GM21390 (cell line): ENCODE data around the gene ARSG.

Source experiments
- ATAC-seq: cut with Tn5 transposase; IDR thresholded peaks from one replicate; pipeline ENCODE4 v1.9.1; 2021; ENCODE audit not compliant: unreplicated experiment

Gene ARSG

DNA sequence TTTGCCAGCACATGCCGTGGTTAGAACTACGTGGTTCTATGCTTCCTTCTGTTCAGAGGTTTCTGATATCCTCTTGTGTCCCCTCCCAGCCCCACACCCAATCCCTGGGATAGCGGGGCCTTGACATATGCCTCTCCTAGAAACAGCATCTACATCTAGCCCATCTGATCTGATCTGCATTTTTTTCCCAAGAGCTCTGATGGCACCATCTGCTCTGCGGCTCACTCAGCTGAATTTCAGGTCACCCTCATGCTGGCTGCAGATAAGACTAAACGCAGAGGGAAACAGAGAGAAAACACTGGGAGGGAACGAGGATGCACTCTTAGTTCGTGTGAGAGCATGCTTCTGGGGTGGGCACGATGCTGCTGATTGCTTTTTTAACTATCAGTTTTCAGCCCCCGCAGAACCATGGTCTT, 155.3 kb downstream of the ARSG start:
- ATAC-seq = no peak

DNA sequence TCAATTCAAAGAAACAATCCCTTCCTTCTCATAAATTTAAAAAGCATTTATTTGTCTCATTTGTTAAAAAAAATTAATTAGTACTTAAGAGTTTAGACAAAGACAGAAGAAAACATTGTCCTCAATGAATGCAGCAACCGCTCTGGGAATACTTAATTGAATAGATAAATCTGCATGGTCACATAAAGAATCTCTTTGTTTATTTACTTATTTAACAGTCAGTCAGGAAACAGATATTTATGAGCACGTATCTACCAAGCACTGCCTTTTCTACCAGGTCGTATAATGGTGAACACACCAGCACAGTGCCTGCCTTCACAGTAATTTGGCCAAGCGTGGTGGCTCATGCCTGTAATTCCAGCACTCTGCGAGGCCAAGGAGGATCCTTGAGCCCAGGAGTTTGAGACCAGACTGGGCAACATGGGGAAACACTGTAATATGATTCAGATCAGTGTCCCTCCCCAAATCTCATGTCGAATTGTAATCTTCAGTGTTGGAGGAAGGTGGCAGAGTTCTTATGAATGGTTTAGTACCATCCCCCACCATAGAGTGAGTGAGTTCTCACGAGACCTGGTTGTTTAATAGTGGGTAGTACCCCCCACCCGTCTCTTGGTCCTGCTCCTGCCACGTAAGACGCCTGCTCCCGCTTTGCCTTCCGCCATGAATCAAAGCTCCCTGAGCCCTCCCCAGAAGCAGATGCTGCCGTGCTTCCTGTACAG, 157.9 kb downstream of the ARSG start:
- no peak for ATAC-seq

- ATAC-seq = no peak
Measured at GRCh38 chr17:68450391-68450790, 159.1 kb downstream of the ARSG start.

GRCh38 chr17:68450801-68451200, 159.5 kb downstream of the ARSG start:
- no peak for ATAC-seq

- no peak for ATAC-seq
Measured at GRCh38 chr17:68451670-68452354, 160.5 kb downstream of the ARSG start.

- no peak for ATAC-seq
Measured at GRCh38 chr17:68452724-68453290, 161.5 kb downstream of the ARSG start.

DNA sequence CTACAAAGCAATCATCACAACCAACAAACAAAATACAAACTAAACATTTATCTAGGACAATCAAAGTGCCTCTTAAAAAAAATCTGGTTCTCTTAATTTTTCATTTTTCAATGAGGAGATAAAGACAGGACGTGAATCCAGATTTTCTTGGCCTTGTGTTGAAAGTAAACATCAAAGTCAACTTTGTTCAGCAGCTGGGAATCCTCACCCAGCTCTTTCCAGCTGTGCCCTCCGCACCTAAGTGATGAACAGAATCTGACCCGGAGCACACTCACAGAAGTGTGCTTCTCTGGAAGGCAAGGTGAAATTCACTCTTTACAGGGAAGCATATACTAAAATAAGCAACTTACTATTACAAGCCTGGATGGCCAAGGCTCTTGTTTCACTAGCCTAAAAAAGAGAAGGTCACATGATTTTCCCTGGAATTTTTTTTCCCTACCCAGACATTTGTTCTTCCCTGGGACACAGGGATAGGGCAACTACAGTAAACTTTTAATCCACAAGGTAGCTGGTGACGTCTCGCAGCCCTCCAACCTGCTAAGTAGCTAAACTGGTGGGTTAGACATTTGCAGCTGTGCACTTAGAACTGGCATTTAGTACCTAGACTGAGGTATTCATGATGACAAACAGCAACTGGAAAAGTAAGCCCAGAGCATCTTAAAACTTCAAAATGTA, 162.8 kb downstream of the ARSG start:
- ATAC-seq = no peak

- no peak for ATAC-seq
Measured at GRCh38 chr17:68455901-68456338, 164.6 kb downstream of the ARSG start.

DNA sequence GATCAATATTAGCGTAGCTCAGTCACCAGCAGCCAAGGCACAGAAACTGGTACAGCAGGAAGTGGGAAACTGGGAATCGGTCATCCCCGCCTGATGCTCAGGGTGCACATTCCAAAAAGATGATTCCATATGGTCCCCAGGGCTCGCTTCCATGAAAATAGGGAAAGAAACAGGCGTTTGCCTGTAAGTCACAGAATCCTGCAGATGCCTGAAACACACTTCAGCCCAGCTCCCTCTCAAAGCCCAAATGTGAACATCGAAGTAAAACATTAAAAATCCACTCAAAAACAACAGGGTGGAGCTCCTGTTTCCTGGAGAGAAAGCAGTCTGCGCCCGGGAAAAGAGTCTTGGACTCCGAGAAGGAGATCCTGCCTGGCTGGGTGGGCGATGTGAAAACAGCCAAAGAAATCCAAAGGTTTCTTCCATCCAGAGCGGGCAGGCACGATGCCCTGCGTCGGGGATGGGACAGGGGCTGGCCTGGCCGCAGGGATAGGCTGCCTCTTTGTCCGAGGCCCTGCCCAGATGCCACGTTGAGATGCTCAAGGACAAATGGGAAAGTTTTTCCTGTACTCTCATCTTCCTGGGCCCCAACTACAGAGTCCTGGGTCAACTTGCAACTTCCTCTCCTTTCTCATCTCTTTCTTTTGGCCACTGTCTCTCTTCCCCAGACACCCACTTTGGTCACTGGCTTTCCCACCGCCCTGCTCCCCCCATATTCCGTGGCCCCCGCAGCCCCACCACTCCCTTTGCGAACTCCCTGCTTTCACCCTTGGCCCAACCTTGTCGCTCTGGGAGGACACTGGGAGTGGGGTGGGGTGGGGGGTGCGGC, 165.3 kb downstream of the ARSG start:
- ATAC-seq = no peak

DNA sequence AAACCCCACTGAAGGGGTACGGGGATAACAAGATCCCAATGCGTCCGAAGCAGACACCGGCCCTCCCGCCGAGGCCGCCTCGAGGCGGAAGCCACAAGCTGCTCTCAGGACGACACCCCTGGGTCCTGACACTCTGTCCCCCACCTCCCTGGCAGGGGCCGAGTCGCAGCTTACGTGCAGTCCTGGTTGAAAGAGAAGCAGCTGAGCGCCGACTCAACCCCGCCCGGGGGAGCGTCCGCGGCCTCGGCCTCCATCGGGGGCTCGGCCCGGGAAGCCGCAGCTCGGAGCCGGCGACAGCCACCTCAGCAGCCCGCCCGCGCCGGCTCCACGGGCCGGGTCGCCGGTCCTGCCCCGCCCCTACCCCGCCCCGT, 165.9 kb downstream of the ARSG start, which contains the start of gene WIPI1:
WIPI1 (minus strand) TSS at position 329 of the 371 bp plus-strand sequence; CDS start at position 254, 75 bp downstream.
- ATAC-seq = peak; percentile 24

DNA sequence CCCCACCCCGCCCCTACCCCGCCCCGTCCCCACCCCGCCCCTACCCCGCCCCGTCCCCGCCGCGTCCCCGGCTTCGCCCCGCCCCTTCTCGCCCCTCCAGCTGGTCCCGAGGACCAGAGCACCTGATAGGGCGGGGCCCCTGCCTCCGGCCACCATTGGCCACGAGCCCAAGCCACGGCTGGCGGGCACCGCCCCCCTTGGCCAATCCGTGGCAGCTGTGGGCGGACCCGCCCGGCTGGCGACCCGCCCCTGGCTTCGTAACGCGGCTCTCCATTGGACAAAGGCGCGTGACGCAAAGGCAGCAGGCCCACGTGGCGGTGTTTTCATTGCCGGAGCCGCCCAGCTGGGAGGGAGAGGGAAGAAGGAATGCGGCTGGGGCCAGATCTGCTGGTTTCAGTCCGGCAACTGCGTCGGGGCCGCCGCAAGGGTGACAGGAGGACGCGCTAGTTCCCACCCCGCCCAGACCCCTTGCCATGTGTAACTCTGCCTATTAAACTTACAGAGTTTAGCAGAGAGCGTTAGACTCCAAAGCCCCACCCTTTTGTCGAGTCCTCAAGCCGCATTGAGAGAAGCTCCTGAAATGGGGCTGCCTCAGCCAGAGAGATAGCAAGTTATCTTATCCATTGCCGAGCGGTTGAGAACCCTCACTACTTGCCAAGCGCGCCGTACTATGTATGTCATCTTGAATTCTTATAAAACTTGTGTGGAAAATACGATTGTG, 166.4 kb downstream of the ARSG start:
- ATAC-seq = peak; percentile 66

DNA sequence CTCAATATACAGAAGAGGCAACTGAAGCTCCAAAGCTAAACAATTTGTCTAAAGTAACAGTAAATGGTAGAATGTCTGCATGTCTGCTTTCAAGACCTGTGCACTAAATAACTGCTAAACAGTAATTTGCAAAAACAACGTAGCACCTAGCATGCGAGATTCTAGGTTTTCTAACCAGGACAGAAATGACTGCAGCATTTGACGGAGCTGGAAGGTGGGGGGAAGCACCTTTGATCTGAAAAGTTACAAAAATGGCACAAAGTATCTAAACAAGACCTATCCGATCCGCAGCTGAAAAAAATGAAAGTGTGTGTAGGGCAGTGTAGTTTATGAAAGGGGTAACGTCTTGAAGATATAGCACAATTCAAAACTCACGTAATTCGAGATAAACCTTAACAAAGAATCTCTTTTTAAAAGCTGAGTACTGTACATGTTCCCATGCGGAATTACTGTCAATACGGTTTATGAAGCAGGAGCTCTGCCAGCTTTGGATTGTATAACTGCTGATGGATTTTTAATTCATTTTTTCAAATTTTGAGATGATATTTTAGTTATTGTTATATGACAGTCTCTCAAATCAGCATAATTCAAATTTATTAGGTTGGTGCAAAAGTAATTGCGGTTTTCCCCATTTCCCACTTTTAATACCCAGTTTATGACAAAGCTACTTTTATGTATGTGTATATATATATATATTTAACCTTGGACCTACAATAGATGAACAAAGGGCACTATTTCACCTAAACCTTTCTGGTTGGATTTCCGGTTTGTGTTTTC, 167.2 kb downstream of the ARSG start:
- ATAC-seq = no peak

DNA sequence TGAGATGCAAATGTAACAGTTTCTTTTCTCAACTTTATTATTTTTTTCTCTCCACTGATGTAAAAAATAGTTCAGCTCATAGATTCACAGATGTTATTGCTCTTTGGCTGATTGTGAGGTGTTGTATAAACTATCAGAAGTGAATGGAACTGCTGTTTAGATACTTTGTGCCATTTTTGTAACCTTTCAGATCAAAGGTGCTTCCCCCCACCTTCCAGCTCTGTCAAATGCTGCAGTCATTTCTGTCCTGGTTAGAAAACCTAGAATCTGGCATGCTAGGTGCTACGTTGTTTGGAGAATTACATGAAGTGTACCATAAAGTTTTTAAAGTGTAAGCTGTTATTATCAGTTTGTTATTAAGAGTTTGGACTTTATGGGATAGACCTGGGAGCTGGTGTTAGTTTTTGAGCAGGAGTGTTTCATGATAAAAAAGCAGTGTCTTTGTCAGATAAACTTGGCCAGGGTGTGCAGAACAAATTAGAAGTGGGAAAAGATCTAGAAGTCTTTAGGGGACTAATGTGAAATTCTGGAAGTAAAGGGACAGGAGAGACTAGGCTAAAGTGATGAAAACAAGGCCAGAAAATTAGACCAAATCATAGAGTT, 167.8 kb downstream of the ARSG start:
- ATAC-seq = peak; percentile 33

DNA sequence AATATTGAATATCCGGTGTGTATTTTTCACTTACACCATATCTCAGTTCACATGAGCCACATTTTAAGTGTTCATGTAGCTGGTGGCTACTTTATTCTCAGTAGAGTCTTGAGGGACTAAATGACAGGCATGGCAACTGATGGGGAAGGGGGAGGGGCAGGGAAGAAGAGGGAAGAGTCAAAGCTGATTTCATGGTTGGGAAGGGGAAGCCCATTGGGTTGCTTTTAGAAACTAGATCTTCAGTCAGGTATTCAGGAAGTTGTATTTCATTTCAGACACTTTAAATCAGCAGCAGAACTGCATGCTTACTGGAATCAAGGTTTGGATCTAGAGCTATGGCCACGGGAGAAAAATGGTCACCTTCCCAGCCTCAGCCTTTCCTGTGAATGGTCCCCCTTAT, 168.9 kb downstream of the ARSG start:
- no peak for ATAC-seq

DNA sequence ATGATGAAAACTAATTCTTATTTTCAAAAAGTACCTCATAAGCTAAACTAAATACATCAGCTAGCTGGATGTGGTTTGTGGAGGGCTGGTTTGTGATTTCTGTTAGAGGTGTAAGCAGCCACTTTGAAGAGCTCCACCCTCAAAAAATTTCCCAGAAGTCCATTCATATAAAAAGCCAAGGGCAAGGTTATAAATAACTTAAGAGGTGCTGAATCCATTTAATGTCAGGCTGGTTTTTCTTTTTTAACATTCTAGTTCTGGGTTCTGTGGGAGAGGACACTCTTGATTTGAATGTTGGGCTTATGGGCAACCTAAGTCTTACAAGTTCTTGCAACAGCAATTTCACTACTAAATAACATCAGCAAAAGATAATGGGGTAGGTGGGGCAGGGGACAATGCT, 169.4 kb downstream of the ARSG start:
- no peak for ATAC-seq

DNA sequence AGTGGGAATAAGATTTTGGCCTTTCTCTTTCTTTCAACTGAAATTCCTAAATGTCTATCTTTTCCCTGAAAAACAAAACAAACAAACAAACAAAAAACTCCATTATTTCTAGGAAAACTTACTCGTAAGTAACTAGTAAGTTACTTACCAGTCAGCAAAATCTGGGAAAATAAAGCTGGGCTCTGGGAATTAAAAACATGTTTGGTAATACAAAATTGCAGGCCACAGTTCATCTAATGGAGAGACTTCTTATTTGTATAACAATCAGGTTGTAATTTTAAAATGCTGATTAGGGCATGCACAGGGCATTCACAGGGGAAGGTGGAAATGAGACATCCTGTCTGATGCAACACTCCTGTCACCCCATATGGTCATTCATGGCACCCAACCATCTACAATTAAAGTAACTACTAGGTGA, 169.8 kb downstream of the ARSG start:
- no peak for ATAC-seq

DNA sequence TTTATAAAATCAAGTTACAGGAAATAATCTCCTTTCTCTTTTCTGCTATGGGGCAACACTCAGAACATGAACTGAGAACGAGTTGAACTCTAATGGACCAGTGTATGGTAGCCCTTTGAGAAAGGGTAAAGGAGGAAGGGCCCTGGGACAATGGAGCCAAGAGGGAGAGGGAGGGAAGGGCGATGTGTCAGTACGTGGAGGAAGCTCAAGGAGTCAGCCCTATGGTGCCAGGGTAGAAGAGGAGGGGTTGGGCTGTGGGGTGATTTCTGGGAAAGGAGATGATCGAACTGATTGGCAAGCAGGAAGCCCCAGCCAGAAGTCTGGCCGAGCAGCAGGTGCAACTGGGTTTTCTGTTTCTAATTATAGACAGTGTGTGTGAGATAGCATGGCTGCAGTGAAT, 170.3 kb downstream of the ARSG start:
- ATAC-seq = no peak

DNA sequence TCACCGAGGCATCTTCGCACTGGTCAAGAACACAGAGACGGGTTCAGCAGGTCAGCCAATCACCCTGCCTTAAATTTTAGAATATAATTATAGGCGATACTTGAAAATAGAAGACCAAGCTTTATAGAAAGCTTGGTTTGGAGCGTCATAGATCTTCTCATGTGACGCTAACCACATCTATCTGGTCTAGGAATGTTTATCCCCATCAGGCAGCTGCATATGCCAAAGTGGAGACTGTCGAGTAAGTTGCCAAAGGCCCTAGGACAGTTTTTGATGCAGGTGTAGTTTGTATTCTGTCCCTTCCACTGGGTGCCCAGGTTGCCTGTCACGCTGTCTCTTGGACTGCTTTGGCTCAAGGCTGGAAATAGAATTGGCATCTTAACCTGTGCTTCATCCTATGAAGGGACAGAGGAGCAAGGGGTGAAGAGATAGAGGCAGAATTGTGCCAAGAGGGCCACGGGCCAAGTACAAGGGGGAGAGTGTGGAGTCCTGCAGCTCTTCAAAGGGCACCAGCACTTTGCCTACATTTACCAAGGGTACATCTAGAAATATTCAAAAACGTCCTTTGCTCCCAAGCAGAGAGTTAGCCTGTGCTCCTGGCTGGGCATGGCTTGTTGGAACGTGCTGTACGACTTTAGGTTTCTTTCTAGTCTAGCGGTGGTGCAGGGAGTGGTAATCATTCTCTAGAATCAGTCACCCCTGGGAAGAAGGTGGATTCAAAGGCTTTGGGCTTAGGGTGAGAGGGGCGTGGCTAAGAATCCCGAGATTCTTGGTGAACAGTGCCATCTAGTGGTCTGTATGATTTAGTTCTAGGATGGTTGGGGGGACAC, 171.3 kb downstream of the ARSG start:
- ATAC-seq = peak; percentile 38
